Activated CD8-positive, alpha-beta memory T cell treated with anti-CD3 and anti-CD28 coated beads for 1 hour (primary cell): ENCODE measurements around the gene VRTN.
"Not testable (repeated sequence)": the region's sequence is repeated elsewhere in the genome, so short reads cannot be mapped to it uniquely, and the experiment has no call there.

Experiments used
- DNase-seq, 2 donors: peaks; one replicate each; pipeline ENCODE4 v3.0.0-alpha.2; 2020; ENCODE audit warnings: low read depth in 1 of 2; ENCODE audit errors: extremely low read depth in 1 of 2

Gene VRTN

DNA sequence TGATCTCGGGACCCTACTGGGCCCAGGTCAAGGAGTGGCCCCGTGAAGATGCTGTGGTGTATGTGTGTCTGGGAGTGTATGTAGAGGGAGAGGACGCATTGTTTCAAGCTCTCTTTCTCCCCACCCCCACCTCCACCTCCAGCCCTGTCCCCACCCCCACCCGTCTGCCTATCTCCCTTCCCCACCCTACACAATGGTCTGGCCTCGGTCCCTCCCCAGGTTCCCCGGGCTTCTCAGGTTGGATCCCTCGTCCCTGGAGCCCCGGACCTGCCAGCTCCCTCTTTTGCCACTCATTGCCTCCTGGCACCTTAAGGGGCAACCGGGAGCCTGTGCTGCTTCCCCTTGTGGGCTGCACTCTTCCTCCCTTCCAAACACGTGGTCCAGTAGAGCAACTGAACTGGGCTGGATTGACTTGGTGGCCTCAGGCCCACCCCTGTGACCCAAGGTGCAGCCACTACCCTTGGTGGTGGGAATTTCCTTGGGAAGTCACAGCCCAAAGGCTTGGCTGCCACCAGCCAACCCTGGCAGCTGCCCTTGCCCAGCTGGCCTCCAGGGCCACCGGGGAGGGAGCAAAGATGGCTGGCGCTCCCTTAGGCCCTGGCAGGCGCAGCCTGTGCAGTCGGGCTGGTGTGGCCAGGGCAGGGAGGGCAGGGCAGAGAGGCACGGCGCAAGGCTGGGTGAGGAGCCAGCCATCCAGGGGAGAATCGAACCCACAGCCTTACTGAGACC lies 628 bp downstream of the VRTN start:
- no peak for DNase-seq

DNA sequence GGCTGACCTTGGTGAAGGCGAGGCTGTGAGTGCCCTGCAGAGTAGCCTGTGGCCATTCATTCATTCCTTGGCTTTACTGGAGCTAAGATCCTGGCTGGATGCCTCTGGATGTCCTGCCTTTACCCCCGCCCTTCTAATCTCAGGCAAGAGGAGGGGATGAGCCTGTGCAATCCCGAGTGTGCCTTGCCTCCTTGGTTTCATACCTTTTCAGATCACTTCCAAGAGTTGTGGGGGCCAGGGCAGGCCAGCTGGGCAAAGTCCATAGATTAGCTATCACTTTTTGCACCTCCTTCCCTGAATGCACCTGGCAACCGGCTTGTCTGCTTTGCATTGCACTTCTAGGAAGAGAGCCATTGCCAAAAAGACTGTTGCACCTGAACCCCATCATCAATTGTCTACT lies 1.5 kb downstream of the VRTN start:
- DNase-seq = no peak

DNA sequence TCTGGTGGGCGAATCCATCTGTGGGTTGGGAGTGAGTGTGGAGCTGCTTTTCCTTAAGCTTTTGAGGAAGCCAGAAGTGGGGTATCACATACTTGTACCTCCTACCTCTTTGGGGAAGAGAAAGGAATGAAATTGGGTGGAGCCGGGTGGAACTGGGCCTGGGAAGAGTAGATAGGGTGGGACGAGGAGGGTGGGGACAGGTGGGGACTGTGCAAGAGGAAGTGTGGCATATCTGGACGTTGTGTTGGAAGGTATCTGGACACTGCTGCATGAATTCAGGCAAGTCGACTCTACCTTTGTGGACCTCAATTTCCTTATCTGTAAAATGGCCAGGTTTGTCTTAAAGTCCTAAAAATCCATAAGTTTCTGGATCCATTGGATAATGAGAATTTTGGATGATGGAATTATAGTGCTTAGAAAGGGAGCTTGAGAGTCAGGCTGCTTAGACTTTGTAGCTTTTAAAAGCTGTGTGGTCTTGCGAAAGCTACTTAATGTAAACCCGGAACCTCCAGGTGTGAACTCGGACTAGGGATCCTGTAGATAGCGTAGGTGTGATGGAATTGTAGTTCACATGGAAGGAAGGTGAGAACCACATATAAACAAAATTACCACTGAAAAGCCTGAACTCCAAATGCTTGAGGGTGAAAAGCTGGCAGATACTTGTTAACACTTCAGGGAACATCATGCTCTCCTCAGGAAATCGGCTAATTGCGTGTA lies 2.1 kb downstream of the VRTN start:
- DNase-seq = no peak

DNA sequence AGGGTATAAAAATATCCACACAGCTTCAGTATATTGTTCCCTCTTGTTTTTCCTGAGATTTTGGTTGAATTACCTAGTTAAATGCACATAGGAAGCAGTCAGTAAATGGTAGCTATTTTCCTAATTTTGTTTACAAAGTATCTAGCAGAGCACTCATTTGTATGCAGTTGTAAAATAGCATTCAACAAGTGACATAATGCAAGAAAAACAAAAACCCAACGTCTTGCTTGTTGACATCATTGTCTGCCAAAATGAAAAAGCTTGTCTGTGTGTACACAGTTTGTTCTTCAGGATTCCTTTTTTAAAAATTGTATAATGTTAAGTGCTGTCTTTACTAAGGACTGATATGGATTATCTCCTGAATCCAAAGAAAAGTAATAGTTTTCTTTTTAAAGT lies 2.7 kb downstream of the VRTN start:
- no peak for DNase-seq

DNA sequence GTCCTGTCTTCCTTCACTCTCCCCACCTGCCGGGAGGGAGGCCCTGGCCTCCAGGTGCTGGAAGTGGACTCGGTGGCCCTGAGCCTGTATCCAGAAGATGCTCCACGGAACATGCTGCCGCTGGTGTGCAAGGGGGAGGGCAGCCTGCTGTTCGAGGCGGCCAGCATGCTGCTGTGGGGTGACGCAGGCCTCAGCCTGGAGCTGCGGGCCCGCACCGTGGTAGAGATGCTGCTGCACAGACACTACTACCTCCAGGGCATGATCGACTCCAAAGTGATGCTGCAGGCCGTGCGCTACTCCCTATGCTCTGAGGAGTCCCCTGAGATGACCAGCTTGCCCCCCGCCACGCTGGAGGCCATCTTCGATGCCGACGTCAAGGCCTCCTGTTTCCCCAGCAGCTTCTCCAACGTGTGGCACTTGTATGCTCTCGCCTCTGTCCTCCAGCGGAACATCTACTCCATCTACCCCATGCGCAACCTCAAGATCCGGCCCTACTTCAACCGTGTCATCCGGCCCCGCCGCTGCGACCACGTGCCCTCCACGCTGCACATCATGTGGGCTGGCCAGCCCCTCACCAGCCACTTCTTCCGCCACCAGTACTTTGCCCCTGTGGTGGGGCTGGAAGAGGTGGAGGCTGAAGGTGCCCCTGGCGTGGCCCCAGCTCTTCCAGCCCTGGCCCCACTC lies 8.8 kb downstream of the VRTN start:
- DNase-seq = no peak

DNA sequence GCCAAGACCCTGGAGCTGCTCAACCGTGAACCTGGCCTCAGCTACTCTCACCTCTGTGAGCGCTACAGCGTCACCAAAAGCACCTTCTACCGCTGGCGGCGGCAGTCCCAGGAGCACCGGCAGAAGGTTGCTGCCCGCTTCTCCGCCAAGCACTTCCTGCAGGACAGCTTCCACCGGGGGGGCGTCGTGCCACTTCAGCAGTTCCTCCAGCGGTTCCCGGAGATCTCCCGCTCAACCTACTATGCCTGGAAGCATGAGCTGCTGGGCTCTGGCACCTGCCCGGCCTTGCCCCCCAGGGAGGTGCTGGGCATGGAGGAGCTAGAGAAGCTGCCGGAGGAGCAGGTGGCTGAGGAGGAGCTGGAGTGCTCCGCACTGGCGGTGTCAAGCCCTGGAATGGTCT lies 9.3 kb downstream of the VRTN start:
- DNase-seq = no peak

DNA sequence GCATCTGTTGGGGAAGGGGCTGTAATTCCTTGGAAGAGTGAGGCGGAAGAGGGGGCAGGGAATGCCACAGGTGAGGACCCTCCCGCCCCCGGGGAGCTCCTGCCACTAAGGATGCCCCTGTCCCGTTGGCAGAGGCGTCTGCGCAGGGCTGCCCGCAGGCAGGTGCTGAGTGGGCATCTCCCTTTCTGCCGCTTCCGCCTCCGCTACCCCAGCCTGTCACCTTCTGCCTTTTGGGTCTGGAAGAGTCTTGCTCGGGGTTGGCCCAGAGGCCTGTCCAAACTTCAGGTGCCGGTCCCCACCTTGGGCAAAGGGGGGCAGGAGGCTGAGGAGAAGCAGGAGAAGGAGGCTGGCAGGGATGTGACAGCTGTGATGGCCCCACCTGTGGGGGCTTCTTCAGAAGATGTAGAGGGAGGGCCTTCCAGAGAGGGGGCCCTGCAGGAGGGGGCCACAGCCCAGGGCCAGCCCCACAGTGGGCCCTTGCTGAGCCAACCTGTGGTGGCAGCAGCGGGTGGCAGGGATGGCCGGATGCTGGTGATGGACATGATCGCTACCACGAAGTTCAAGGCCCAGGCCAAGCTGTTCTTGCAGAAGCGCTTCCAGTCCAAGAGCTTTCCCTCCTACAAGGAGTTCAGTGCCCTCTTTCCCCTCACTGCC lies 10.0 kb downstream of the VRTN start:
- DNase-seq = no peak

DNA sequence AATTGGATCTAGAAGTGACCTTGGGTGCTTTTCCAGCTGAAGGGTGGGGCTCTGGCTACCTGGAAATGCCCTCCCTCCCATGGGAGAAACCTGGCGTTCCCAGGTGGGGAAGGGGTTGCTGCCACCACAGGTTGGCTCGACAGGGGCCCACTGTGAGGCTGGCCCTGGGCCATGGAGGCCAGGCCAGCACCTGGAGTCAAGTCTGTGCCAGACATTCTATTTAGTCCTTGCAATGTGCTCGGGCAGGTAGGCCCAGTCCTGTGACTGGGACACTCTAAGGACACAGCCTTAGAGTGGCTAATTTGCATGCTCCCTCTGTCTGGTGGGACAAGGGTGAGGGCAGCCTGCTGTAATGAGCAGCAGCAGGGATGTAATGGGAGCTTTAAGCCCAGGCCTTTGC lies 11.9 kb downstream of the VRTN start:
- DNase-seq = no peak

DNA sequence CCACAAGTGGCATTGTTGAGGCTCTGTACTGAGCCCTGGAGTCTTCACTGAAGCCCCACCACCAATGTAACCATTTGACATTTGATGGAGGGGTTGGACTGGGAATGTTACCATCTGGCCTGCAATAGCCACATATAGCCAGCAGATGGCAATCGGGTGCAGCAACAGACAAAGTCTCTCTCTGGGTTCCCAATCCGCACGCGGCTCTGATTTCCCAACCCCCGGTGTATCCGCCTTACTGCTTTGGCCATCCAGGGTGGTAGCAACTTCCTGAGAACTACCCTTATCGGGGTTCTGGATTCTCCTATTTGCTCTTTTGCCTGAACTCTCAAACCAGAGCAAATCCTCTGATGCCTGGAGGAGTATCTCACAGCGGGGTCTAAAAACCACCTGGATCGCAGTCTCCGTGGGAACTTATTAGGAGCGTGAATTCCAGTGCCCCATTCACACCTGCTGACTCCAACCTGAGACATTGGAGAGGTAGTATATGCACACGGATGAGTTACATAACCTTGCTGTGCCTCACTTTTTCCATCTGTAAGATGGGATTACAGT lies 14.2 kb downstream of the VRTN start:
- DNase-seq = peak; percentile 23 to 35

DNA sequence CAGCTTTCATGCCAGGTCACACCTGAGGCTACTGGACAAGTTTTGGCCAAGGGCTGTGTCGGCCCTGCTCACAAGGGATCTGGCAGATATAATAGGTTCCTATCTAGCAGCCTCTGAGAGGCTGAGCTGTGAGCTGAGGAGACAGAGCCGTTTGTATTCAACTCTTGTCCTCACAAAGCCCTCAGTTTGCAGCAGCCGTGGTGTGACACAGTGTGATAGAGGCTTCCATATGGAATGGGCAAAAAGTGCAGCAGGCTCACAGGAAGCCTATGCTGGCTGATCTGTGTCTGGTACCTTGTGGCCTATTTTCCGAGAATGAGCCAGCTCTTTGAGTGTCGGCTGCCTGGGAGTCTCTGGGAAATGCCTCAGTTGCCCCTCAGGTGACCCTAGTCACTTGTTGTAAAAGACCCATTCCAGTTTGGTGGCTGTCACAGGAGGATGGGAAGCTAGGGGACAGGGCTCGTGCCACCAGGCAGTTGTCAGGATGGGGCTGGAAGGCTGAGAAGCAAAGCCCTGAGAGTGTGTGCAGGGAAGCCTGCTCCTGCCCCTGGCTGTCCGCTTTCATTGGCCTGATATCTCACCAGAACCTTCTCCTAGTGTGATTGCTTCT lies 16.1 kb downstream of the VRTN start:
- no peak for DNase-seq

DNA sequence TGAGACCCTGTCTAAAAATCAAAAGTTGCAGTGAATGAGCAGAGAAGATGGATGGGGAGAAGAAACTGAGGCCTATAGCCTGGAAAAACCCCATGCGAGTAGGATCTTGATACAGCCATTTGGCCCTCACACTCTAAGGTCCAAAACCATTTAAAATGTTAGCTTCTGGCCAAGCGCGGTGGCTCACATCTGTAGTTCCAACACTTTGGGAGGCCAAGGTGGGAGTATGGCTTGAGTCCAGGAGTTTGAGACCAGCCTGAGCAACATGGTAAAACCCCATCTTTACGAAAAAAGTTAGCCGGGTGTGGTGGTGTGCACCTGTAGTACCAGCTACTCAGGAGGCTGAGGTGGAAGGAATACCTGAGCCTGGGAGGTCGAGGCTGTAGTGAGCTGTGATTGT lies 19.8 kb downstream of the VRTN start:
- DNase-seq = no peak

DNA sequence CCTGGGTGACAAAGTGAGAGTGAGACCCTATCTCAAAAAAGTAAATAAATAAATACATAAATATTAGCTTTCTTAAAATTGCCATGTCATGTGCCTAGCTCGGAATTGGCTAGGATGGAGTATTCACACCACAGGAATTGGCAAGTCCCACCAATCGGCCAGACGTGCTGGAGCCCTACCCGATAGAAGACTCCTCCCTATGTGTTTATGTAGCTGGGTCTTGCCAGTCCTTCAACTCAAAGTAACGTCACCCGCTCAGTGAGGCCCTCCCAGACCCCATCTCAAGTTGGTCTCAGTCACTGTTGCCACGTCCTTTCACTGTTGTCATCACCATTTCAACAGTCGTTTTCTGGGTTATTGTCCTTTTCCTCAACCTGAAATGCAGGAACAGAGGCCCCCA lies 20.2 kb downstream of the VRTN start:
- DNase-seq = no peak

DNA sequence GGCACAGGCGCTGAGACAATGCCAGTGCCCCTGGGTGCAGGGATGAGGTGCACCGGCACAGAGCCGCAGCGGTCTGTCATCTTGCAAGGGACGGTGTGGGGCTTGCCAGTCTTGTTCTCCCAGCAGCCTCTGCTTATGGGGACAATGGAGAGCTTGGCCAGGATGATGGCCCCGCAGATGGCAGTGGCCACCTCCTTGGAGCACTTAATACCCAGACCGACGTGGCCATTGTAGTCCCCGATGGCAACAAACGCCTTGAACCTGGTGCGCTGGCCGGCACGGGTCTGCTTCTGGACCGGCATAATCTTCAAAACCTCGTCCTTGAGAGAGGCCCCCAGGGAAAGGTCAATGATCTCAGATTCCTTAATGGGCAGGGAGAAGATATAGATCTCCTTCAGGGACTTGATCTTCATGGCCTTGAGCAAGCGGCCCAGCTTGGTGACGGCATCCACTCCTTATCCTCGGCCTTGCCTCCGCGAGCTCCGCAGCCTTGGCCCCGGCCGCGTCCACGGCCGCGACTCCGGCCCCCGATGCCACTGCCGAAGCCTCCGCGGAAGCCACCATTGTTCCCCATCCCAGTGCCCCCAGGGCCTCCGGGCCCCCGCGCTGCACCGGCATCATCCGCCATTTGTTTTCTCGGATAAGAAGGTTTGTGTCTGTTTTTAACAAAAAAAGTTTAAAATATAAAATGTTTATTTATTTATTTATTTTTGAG lies 29.9 kb downstream of the VRTN start:
- DNase-seq = no peak

DNA sequence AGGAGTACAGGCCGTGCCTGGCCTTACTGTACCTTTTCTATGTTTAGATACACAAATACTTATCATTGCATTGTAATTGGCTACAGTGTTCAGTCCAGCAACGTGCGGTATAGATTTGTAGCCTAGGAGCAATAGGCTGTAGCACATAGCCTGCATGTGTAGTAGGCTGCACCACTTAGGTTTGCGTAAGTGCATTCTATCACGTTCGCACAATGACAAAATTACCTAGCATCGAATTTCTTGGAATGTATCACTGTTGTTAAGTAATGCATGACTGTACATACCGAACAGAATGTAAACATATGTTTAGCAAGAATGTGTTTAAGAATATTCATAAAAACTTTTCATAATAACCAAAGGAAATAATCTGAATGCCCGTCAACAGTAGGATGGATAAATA lies 31.9 kb downstream of the VRTN start:
- no peak for DNase-seq

DNA sequence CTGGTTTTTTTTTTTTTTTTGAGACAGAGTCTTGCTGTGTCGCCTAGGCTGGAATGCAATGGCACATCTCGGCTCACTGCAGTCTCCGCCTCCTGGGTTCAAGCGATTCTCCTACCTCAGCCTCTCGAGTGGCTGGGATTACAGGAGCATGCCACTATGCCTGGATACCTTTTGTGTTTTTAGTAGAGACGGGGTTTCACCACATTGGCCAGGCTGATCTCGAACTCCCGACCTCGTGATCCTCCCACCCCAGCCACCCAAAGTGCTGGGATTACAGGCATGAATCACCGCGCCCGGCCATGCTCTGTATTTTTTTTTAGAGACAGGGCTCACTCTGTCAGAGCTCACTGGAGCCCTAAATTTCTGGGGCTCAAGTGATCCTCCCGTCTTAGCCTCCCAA lies 32.6 kb downstream of the VRTN start:
- DNase-seq = no peak

DNA sequence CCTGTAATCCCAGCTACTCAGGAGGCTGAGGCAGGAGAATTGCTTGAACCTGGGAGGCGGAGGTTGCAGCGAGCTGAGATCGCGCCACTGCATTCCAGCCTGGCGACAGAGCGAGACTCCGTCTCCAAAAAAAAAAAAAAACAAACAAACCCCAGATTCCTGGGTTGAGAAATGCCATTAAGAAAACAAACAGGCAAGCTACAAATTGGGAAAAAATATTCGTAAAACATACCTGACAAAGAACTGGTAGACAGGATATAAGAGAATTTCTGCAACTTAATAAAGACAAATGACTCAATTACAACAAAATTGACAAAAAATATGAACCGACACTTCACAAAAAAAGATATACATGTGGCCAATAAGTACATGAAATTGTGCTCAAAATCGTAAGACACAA lies 33.3 kb downstream of the VRTN start:
- not testable (repeated sequence) for DNase-seq

DNA sequence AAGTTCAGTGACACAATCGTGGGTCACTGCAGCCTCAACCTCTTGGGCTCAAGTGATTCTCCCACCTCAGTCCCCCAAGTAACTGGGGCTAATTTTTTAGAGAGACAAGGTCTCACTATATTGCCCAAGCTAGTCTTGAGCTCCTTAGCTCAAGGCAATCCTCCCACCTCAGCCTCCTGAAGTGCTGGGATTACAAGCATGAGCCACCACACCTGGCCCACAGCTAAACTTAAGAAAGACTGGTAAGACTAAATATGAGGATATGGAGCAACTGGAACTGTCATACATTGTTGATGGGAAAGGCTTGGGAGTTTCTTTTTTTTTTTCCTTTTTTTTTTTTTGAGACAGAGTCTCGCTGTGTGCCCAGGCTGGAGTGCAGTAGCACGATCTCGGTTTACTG lies 34.0 kb downstream of the VRTN start:
- DNase-seq = no peak

DNA sequence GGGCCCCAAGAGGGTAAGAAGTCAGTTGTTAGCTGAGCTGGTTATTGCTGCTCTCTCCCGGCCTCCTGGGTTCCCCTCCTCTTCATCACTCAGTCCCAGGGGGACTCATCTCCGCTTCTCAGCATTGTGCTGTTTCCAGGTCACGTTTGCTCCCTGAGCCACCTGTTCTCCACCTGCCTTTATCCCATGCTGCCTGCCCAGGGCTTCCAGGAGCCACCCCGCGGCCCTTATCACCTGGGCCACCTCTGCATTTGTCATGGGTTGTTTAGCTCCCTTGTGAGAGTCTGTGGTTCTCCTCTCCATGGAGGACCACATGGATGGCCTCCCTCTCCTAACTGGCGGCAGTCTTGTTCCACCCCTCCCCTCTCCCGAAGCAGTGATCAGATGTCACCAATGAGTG lies 41.7 kb downstream of the VRTN start:
- no peak for DNase-seq

DNA sequence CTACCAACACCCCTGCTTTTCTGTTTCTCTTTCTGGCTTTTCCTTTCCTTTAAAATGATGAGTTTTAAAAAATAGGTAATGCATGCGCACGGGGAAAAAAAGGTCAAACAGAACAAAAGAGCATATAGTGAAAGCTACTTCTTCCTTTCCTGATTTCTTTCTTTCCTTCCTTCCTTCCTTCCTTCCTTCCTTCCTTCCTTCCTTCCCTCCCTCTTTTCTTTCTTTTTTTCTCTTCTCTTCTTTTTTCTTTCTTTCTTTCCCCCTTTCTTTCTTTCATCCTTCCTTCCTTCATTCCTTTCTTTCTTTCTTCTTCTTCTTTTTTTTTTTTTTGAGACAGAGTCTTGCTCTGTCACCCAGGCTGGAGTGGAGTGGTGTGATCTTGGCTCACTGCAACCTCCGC lies 42.2 kb downstream of the VRTN start:
- DNase-seq = not testable (repeated sequence)

DNA sequence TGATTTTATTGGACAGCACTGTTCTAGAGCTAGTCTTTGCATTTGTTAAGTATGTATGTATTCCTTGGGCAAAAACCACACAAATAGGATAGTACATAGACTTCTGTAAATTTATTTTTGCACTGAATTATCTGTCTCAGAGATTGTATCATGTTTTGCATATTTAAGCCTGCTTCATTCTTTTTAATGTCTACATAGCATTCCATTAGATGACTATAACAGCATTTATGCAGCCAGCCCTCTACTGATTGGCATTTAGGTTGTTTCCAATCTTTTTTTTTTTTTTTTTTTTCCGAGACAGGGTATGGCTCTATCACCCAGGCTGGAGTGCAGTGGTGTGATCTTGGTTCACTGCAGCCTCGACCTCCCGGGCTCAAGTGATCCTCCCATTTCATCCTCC lies 43.2 kb downstream of the VRTN start:
- no peak for DNase-seq
